Stimulated activated memory B cell treated with anti-CD40 and anti-IgM and Interleukin-4, amounts not matched to agents 10 μg/mL and 1 μg/mL and 100 μg/mL, for 72 hours (primary cell): ENCODE measurements around the gene LRRC51.

Experiments
- ATAC-seq: fragments of 150-1000 bp; cut with Tn5 transposase; 2 replicates; pipeline ENCODE4 v1.10.0; 2021
- H3K27ac Mint-ChIP-seq: one replicate; pipeline ENCODE4 v1.8.0; 2022; ENCODE audit warnings: mild to moderate bottlenecking, mixed read lengths
- H3K27me3 Mint-ChIP-seq: one replicate; pipeline ENCODE4 v1.8.0; 2022; ENCODE audit warnings: mixed read lengths
- H3K36me3 Mint-ChIP-seq: one replicate; pipeline ENCODE4 v1.8.0; 2022; ENCODE audit warnings: mixed read lengths
- H3K4me1 Mint-ChIP-seq: one replicate; pipeline ENCODE4 v1.8.0; 2022; ENCODE audit warnings: mixed read lengths
- H3K4me3 Mint-ChIP-seq: one replicate; pipeline ENCODE4 v1.8.0; 2022; ENCODE audit warnings: mild to moderate bottlenecking, moderate library complexity, mixed read lengths
- H3K9me3 Mint-ChIP-seq: one replicate; pipeline ENCODE4 v1.8.0; 2022; ENCODE audit warnings: mixed read lengths

The LRRC51 gene

DNA sequence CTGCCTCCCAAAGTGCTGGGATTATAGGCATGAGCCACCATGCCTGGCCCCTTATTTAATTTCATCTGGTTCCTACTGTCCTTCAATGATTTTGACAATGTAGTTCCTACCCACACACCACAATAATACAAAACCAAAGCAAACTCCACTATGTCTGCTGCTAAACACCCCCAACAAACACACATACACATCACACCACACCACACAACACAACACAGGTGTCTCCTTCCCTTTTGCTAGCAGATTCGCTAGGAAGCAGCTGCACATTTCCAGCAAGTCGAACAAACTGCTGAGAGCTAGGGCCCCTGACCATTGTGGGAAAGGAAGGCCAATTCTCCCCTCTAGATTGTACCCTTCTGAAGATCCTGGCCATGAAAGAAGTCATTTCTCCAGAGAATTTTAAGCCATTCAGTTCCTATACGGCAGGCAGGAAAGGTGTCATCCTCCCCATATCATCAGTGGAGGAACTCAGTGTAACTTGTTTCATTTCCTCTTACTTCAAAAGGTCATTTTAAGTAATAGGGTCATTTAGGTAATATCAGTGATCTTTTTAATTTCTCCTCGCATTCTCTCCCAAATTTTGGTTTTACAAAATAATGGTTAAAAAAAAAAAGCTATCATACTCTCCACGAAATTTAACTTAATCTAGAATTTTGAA, 18.8 kb upstream of the LRRC51 start:
- Mint-ChIP-seq H3K27me3 (no peaks in the 10 kb centered on the region), H3K27ac (peak overlapping the region; percentile 78), H3K36me3 (peaks cover 16% of the 10 kb centered on the region), H3K9me3 (no peaks in the 10 kb centered on the region), H3K4me3 (peak overlapping the region; percentile 62), H3K4me1 (peaks cover 11% of the 10 kb centered on the region)
- ATAC-seq: no peak

DNA sequence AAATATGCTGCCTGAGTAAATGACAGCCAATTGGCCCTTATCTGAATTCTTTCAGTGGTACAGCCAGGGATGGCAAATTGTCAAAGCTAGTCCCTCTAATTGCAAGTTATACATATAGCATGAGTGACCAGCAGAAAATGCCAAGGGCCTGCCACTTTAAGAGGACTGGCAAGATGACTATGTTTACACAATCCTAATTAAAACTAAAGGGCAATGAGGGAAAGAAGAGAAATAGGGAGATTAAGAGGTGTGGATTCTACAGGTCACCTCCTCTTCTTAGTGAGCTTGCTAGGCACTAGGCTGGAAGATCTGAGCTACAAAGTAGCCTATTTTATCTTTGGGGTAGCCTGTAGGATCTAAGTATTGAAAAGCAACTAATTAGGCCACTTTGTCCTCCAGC, 13.8 kb upstream of the LRRC51 start:
- no peak for ATAC-seq
- H3K4me1 Mint-ChIP-seq: peaks cover 27% of the 10 kb centered on the region

GRCh38 chr11:72067266-72067665, 13.4 kb upstream of the LRRC51 start:
- no peaks in the 10 kb centered on the region for H3K9me3 Mint-ChIP-seq

More for the DNA sequence above, 13.8 kb upstream of the LRRC51 start:
- Mint-ChIP-seq H3K27ac (no peak overlapping the region), H3K9me3 (no peaks in the 10 kb centered on the region), H3K4me3 (no peak overlapping the region), H3K36me3 (peaks cover 22% of the 10 kb centered on the region), H3K27me3 (no peaks in the 10 kb centered on the region)

GRCh38 chr11:72067676-72068075, 13.0 kb upstream of the LRRC51 start:
- H3K9me3 Mint-ChIP-seq: no peaks in the 10 kb centered on the region
- H3K36me3 Mint-ChIP-seq: peaks cover 19% of the 10 kb centered on the region
- no peak overlapping the region for H3K27ac Mint-ChIP-seq
- no peak overlapping the region for H3K4me3 Mint-ChIP-seq
- H3K27me3 Mint-ChIP-seq: no peaks in the 10 kb centered on the region
- H3K4me1 Mint-ChIP-seq: peaks cover 20% of the 10 kb centered on the region
- no peak for ATAC-seq

More at GRCh38 chr11:72067266-72067665, 13.4 kb upstream of the LRRC51 start:
- no peak for ATAC-seq
- H3K27me3 Mint-ChIP-seq: no peaks in the 10 kb centered on the region
- no peak overlapping the region for H3K4me3 Mint-ChIP-seq
- peaks cover 23% of the 10 kb centered on the region for H3K4me1 Mint-ChIP-seq
- peaks cover 19% of the 10 kb centered on the region for H3K36me3 Mint-ChIP-seq
- H3K27ac Mint-ChIP-seq: no peak overlapping the region

DNA sequence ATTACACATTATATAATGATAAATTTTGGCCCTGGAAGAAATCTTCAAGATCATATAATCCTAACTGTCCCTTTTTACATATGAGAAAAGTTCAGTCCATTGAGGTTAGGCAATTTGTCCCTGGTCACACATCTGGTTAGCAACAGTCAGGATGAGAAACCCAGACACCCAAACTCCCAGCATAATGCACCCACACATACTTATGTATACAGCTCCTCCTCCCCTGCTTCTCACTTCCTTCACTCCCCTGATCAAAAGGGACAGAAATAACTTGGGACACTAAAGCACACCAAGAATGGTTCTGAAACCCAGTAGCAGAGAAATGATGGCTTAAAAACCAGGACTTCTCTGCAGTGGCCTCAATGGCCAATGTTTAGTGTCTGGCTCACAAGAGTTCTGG, 11.4 kb upstream of the LRRC51 start:
- H3K9me3 Mint-ChIP-seq: no peaks in the 10 kb centered on the region
- H3K27ac Mint-ChIP-seq: peak overlapping the region; percentile 79
- H3K27me3 Mint-ChIP-seq: no peaks in the 10 kb centered on the region
- no peak for ATAC-seq
- H3K36me3 Mint-ChIP-seq: peaks cover 26% of the 10 kb centered on the region
- no peak overlapping the region for H3K4me3 Mint-ChIP-seq
- peaks cover 20% of the 10 kb centered on the region for H3K4me1 Mint-ChIP-seq

DNA sequence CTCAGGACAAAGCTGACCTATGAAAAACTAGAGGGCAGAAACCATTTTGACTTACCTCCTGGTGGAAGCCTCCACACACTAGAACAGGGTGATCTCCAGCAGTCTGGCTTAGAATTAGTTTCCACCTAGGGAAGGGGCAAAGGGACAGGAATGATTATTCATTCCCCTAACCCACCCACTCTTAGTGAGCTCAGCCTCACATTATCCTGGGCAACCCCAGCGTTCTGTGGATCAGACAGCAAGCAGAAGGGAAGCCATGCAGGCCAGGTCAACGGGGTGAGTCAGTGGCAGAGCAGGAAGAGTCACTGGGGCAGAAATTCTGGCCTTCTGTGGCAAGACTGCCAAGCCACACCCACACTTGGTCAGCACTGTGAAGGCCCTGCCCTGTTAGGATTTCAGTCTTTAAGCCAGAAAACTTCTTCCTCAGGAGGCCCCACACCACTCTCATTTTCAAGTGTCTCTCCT, 10.8 kb upstream of the LRRC51 start:
- Mint-ChIP-seq H3K36me3 (peaks cover 26% of the 10 kb centered on the region), H3K4me3 (no peak overlapping the region), H3K9me3 (no peaks in the 10 kb centered on the region), H3K4me1 (peaks cover 20% of the 10 kb centered on the region), H3K27me3 (no peaks in the 10 kb centered on the region), H3K27ac (peak overlapping the region; percentile 79)
- peak; percentile 75 for ATAC-seq

GRCh38 chr11:72070491-72070890, 10.2 kb upstream of the LRRC51 start:
- H3K4me3 Mint-ChIP-seq: no peak overlapping the region
- no peak for ATAC-seq
- H3K27ac Mint-ChIP-seq: peak overlapping the region; percentile 79
- H3K36me3 Mint-ChIP-seq: peaks cover 28% of the 10 kb centered on the region
- H3K4me1 Mint-ChIP-seq: peaks cover 24% of the 10 kb centered on the region
- no peaks in the 10 kb centered on the region for H3K9me3 Mint-ChIP-seq
- H3K27me3 Mint-ChIP-seq: no peaks in the 10 kb centered on the region

- H3K9me3 Mint-ChIP-seq: no peaks in the 10 kb centered on the region
- peaks cover 34% of the 10 kb centered on the region for H3K4me1 Mint-ChIP-seq
- no peak overlapping the region for H3K4me3 Mint-ChIP-seq
- no peak for ATAC-seq
- peaks cover 33% of the 10 kb centered on the region for H3K36me3 Mint-ChIP-seq
- no peak overlapping the region for H3K27ac Mint-ChIP-seq
- H3K27me3 Mint-ChIP-seq: no peaks in the 10 kb centered on the region
These were observed 8.3 kb upstream of the LRRC51 start for GRCh38 chr11:72072348-72072747.

GRCh38 chr11:72075109-72075508, 5.5 kb upstream of the LRRC51 start:
- Mint-ChIP-seq H3K4me3 (no peak overlapping the region), H3K9me3 (no peaks in the 10 kb centered on the region), H3K36me3 (peaks cover 20% of the 10 kb centered on the region), H3K4me1 (peaks cover 39% of the 10 kb centered on the region), H3K27ac (peak overlapping the region; percentile 27), H3K27me3 (no peaks in the 10 kb centered on the region)
- no peak for ATAC-seq

- H3K27me3 Mint-ChIP-seq: no peaks in the 10 kb centered on the region
- H3K36me3 Mint-ChIP-seq: peaks cover 20% of the 10 kb centered on the region
- H3K4me1 Mint-ChIP-seq: peaks cover 39% of the 10 kb centered on the region
- peak overlapping the region; percentile 27 for H3K27ac Mint-ChIP-seq
- no peak overlapping the region for H3K4me3 Mint-ChIP-seq
- no peaks in the 10 kb centered on the region for H3K9me3 Mint-ChIP-seq
- ATAC-seq: no peak
These were observed 4.9 kb upstream of the LRRC51 start for GRCh38 chr11:72075756-72076155.

DNA sequence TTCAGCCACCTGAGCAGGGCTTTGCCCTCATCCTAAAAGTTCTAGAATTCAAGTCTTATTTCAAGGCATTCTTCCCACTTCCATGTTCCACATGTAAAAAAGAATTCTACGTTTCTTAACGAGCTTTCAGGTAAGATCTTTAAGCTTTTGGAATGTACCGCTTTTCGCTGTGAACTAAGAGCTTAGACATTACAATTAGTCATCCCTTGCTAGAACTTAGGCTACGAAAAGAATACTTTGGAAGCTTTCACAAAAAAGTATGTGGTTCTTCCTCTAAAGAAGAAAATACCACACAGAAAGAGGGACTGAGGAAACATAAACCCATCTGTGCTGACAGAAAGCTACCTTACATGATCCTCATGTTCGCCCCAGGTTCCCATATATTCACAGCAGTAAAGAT, 2.2 kb upstream of the LRRC51 start:
- no peak for ATAC-seq

GRCh38 chr11:72079819-72080325, 778 bp upstream of the LRRC51 start:
- peaks cover 14% of the 10 kb centered on the region for H3K36me3 Mint-ChIP-seq
- H3K9me3 Mint-ChIP-seq: no peaks in the 10 kb centered on the region
- H3K4me1 Mint-ChIP-seq: peaks cover 59% of the 10 kb centered on the region
- no peaks in the 10 kb centered on the region for H3K27me3 Mint-ChIP-seq
- peak overlapping the region; percentile 99 for H3K4me3 Mint-ChIP-seq
- peak overlapping the region; percentile 94 for H3K27ac Mint-ChIP-seq
- ATAC-seq: no peak

More for the DNA sequence above, 2.2 kb upstream of the LRRC51 start:
- Mint-ChIP-seq H3K9me3 (no peaks in the 10 kb centered on the region), H3K36me3 (peaks cover 16% of the 10 kb centered on the region), H3K4me3 (peak overlapping the region; percentile 42), H3K4me1 (peaks cover 59% of the 10 kb centered on the region), H3K27ac (no peak overlapping the region), H3K27me3 (no peaks in the 10 kb centered on the region)

GRCh38 chr11:72081184-72081644, 564 bp downstream of the LRRC51 start:
- peak overlapping the region; percentile 99 for H3K4me3 Mint-ChIP-seq
- no peaks in the 10 kb centered on the region for H3K9me3 Mint-ChIP-seq

GRCh38 chr11:72081821-72082453, 1.3 kb downstream of the LRRC51 start:
- peaks cover 49% of the 10 kb centered on the region for H3K4me1 Mint-ChIP-seq
- peaks cover 8% of the 10 kb centered on the region for H3K36me3 Mint-ChIP-seq
- H3K27me3 Mint-ChIP-seq: no peaks in the 10 kb centered on the region
- H3K9me3 Mint-ChIP-seq: no peaks in the 10 kb centered on the region
- H3K4me3 Mint-ChIP-seq: peak overlapping the region; percentile 99
- ATAC-seq: no peak
- H3K27ac Mint-ChIP-seq: peak overlapping the region; percentile 94

More at GRCh38 chr11:72081184-72081644, 564 bp downstream of the LRRC51 start:
- Mint-ChIP-seq H3K27ac (peak overlapping the region; percentile 94), H3K4me1 (peaks cover 53% of the 10 kb centered on the region), H3K27me3 (no peaks in the 10 kb centered on the region), H3K36me3 (peaks cover 10% of the 10 kb centered on the region)
- no peak for ATAC-seq

- H3K4me3 Mint-ChIP-seq: no peak overlapping the region
- H3K4me1 Mint-ChIP-seq: peaks cover 42% of the 10 kb centered on the region
- H3K9me3 Mint-ChIP-seq: no peaks in the 10 kb centered on the region
- H3K27me3 Mint-ChIP-seq: no peaks in the 10 kb centered on the region
- peaks cover 9% of the 10 kb centered on the region for H3K36me3 Mint-ChIP-seq
- no peak for ATAC-seq
- H3K27ac Mint-ChIP-seq: no peak overlapping the region
These were observed 2.8 kb downstream of the LRRC51 start for GRCh38 chr11:72083414-72083813.

DNA sequence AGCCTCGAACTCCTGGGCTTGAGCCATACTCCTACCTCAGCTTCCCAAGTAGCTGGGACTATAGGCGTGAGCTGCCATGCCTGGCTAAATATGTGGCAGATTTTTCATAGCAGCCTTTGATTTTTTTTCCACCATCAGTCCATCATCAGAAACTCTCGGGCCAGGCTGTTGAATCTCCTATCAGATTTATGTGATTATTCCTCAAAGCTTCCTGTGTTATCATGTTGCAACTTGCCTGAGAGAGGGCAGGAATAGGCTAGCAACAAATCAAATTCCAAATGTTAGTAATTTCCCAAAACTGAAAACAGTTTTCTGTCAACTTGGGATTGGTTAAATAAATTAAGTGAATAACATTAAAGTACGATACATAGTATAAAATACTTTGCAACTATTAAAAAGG, 3.4 kb downstream of the LRRC51 start:
- H3K4me3 Mint-ChIP-seq: no peak overlapping the region
- H3K4me1 Mint-ChIP-seq: peaks cover 36% of the 10 kb centered on the region
- no peak for ATAC-seq
- no peaks in the 10 kb centered on the region for H3K27me3 Mint-ChIP-seq
- no peak overlapping the region for H3K27ac Mint-ChIP-seq
- peaks cover 10% of the 10 kb centered on the region for H3K36me3 Mint-ChIP-seq
- H3K9me3 Mint-ChIP-seq: no peaks in the 10 kb centered on the region
